Type B pancreatic cell (in vitro differentiated cells): ENCODE results near the gene CCL18. TPM values are rescaled to one million over a fixed set of nuclear protein-coding genes. Genes with fewer than 3 reads are reported as not detected.
"Not testable (repeated sequence)": the region's sequence is repeated elsewhere in the genome, so short reads cannot be mapped to it uniquely, and the experiment has no call there.

Source experiments
- DNase-seq: peaks from one replicate; pipeline ENCODE4 v3.0.0; 2021; ENCODE audit warnings: mixed read lengths; ENCODE audit not compliant: unreplicated experiment; ENCODE audit errors: extremely low spot score
- H3K27ac Mint-ChIP-seq: 2 replicates; pipeline ENCODE4 v1.8.0; 2021; ENCODE audit warnings: mild to moderate bottlenecking, mixed read lengths
- H3K27me3 Mint-ChIP-seq: 2 replicates; pipeline ENCODE4 v1.8.0; 2021; ENCODE audit warnings: mixed read lengths
- H3K36me3 Mint-ChIP-seq: 2 replicates; pipeline ENCODE4 v1.8.0; 2021; ENCODE audit warnings: mixed read lengths
- H3K4me1 Mint-ChIP-seq: one replicate; pipeline ENCODE4 v1.8.0; 2021; ENCODE audit warnings: mixed read lengths; ENCODE audit not compliant: unreplicated experiment
- H3K4me3 Mint-ChIP-seq: 2 replicates; pipeline ENCODE4 v1.8.0; 2021; ENCODE audit warnings: mild to moderate bottlenecking, mixed read lengths
- H3K9me3 Mint-ChIP-seq: 2 replicates; pipeline ENCODE4 v1.8.0; 2021; ENCODE audit warnings: mixed read lengths
- CTCF ChIP-seq: fragments of 200-600 bp; sonication (generic); conservative IDR thresholded peaks from 2 replicates; pipeline ENCODE4 v1.5.0; 2021; ENCODE audit warnings: antibody characterized with exemption, mild to moderate bottlenecking
- long read RNA-seq: library from polyadenylated mRNA; unstranded; transcript quantifications from one replicate; pipeline ENCODE4 v2.0.0, GENCODE V29; 2020
- total RNA-seq: library from RNA; stranded (reverse); gene quantifications from 2 replicates; pipeline ENCODE4 v1.2.1, GENCODE V29; 2021; ENCODE audit warnings: low replicate concordance

Gene CCL18, protein sequence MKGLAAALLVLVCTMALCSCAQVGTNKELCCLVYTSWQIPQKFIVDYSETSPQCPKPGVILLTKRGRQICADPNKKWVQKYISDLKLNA
- total RNA-seq: 0.60 TPM in 1 of 2 replicates, not detected in the other
- long read RNA-seq: 0 reads

- Mint-ChIP-seq H3K4me1 (no peaks in the 10 kb centered on the region), H3K36me3 (no peaks in the 10 kb centered on the region), H3K27ac (no peak within 1 kb of the TSS), H3K27me3 (peaks cover 11% of the 10 kb centered on the region), H3K4me3 (no peak within 1 kb of the TSS), H3K9me3 (no peaks in the 10 kb centered on the region)
- TF ChIP-seq CTCF: no peak
- DNase-seq: no peak
Measured at GRCh38 chr17:36063786-36064541, at the start of gene CCL18. CCL18 (plus strand) TSS chr17:36064272; CDS start chr17:36064343, 71 bp downstream.

- no peak for TF ChIP-seq CTCF
- H3K4me3 Mint-ChIP-seq: no peak overlapping the region
- H3K4me1 Mint-ChIP-seq: no peaks in the 10 kb centered on the region
- peaks cover 22% of the 10 kb centered on the region for H3K27me3 Mint-ChIP-seq
- no peaks in the 10 kb centered on the region for H3K36me3 Mint-ChIP-seq
- no peak overlapping the region for H3K27ac Mint-ChIP-seq
- no peak for DNase-seq
- H3K9me3 Mint-ChIP-seq: peaks cover 4% of the 10 kb centered on the region
Measured at GRCh38 chr17:36014946-36015345, 49.1 kb upstream of the CCL18 start.

DNA sequence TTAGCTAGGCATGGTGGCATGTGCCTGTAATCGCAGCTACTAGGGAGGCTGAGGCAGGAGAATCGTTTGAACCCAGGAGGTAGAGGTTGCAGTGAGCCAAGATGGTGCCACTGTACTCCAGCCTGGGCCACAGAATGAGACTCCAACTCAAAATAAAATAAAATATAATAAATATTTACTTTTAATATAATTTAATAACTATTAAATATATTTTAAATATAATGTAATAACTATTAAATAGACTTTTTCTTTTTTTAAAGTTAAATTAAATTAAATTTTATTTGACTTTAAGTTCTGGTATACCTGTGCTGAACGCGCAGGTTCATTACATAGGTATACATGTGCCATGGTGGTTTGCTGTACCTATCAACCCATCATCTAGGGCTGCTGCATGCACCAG lies 48.2 kb upstream of the CCL18 start:
- H3K9me3 Mint-ChIP-seq, DNase-seq, H3K4me3 Mint-ChIP-seq, H3K27ac Mint-ChIP-seq, H3K4me1 Mint-ChIP-seq, H3K36me3 Mint-ChIP-seq: not testable (repeated sequence)
- peaks cover 29% of the 10 kb centered on the region for H3K27me3 Mint-ChIP-seq

GRCh38 chr17:36016555-36016954 lies 47.5 kb upstream of the CCL18 start:
- Mint-ChIP-seq H3K27me3 (peaks cover 35% of the 10 kb centered on the region), H3K36me3 (no peaks in the 10 kb centered on the region), H3K4me1 (no peaks in the 10 kb centered on the region), H3K27ac (no peak overlapping the region), H3K4me3 (no peak overlapping the region), H3K9me3 (peaks cover 4% of the 10 kb centered on the region)
- no peak for DNase-seq
- no peak for TF ChIP-seq CTCF

GRCh38 chr17:36017799-36018198 lies 46.3 kb upstream of the CCL18 start, which contains the start of gene CCL23:
CCL23 (minus strand) TSS chr17:36017972; CDS start chr17:36017897, 75 bp downstream.
- Mint-ChIP-seq H3K4me3 (no peak within 1 kb of the TSS), H3K27me3 (peaks cover 42% of the 10 kb centered on the region), H3K9me3 (no peaks in the 10 kb centered on the region), H3K27ac (no peak within 1 kb of the TSS), H3K4me1 (no peaks in the 10 kb centered on the region), H3K36me3 (no peaks in the 10 kb centered on the region)
- TF ChIP-seq CTCF: no peak
- DNase-seq: no peak

GRCh38 chr17:36019423-36019822 lies 44.6 kb upstream of the CCL18 start:
- H3K36me3 Mint-ChIP-seq: no peaks in the 10 kb centered on the region
- no peaks in the 10 kb centered on the region for H3K4me1 Mint-ChIP-seq
- DNase-seq: no peak
- no peak for TF ChIP-seq CTCF
- no peak overlapping the region for H3K4me3 Mint-ChIP-seq
- no peaks in the 10 kb centered on the region for H3K9me3 Mint-ChIP-seq
- peaks cover 36% of the 10 kb centered on the region for H3K27me3 Mint-ChIP-seq
- H3K27ac Mint-ChIP-seq: no peak overlapping the region
